ENCODE measurements around the gene CEP295NL.

- TF ChIP-seq, protein P1, sequence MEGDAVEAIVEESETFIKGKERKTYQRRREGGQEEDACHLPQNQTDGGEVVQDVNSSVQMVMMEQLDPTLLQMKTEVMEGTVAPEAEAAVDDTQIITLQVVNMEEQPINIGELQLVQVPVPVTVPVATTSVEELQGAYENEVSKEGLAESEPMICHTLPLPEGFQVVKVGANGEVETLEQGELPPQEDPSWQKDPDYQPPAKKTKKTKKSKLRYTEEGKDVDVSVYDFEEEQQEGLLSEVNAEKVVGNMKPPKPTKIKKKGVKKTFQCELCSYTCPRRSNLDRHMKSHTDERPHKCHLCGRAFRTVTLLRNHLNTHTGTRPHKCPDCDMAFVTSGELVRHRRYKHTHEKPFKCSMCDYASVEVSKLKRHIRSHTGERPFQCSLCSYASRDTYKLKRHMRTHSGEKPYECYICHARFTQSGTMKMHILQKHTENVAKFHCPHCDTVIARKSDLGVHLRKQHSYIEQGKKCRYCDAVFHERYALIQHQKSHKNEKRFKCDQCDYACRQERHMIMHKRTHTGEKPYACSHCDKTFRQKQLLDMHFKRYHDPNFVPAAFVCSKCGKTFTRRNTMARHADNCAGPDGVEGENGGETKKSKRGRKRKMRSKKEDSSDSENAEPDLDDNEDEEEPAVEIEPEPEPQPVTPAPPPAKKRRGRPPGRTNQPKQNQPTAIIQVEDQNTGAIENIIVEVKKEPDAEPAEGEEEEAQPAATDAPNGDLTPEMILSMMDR (IDR thresholded peaks at IDR 0.05; ENCODE audit: low read depth, low read length), result no peak
- TF ChIP-seq MYC (IDR thresholded peaks at IDR 0.05; ENCODE audit: low read depth, low read length) (no peak), POLR2A (IDR thresholded peaks at IDR 0.05; ENCODE audit: extremely low read depth, insufficient read length) (no peak)
Observed at GRCh38 chr17:78878871-78879527, 24.0 kb downstream of the CEP295NL start.
